ENCODE results near the gene ASCL2.

ASCL2 gene

GRCh38 chr11:2307501-2308331, 37.3 kb upstream of the ASCL2 start:
- DNase-seq = no peak

GRCh38 chr11:2306877-2307500, 36.6 kb upstream of the ASCL2 start:
- DNase-seq = no peak

GRCh38 chr11:2306452-2306823, 36.0 kb upstream of the ASCL2 start:
- DNase-seq = no peak

GRCh38 chr11:2305788-2306451, 35.5 kb upstream of the ASCL2 start:
- no peak for DNase-seq

GRCh38 chr11:2305140-2305778, 34.9 kb upstream of the ASCL2 start:
- peak; percentile 89 for DNase-seq

- DNase-seq = no peak
Measured at GRCh38 chr11:2304506-2305139, 34.2 kb upstream of the ASCL2 start.

- no peak for DNase-seq
Measured at GRCh38 chr11:2303627-2304505, 33.5 kb upstream of the ASCL2 start.

GRCh38 chr11:2302896-2303626, 32.7 kb upstream of the ASCL2 start:
- DNase-seq = no peak

GRCh38 chr11:2302306-2302895, 32.0 kb upstream of the ASCL2 start:
- no peak for DNase-seq

- peak; percentile 71 for DNase-seq
Measured at GRCh38 chr11:2301631-2302305, 31.4 kb upstream of the ASCL2 start, which contains the start of the genes C11orf21 and TSPAN32. Gene C11orf21 (minus strand): TSS chr11:2301918. CDS start chr11:2301808, 110 bp downstream. Gene TSPAN32 (plus strand): TSS chr11:2302013. CDS start chr11:2302150, 137 bp downstream.

GRCh38 chr11:2300936-2301630, 30.7 kb upstream of the ASCL2 start:
- no peak for DNase-seq

- DNase-seq = no peak
Measured at GRCh38 chr11:2300290-2300935, 30.0 kb upstream of the ASCL2 start.

GRCh38 chr11:2299773-2300172, 29.4 kb upstream of the ASCL2 start:
- no peak for DNase-seq

GRCh38 chr11:2298795-2299761, 28.7 kb upstream of the ASCL2 start:
- no peak for DNase-seq

- no peak for DNase-seq
Measured at GRCh38 chr11:2298131-2298794, 27.9 kb upstream of the ASCL2 start.

- DNase-seq = no peak
Measured at GRCh38 chr11:2297623-2298030, 27.2 kb upstream of the ASCL2 start.

Measured in activated CD4-positive, CD25-positive, alpha-beta regulatory T cell treated with anti-CD3 and anti-CD28 coated beads, Interleukin-2, amount 50 U/mL, for 72 hours (primary cell).